ENCODE results near the gene SLC1A2.
"Not testable (repeated sequence)": the region's sequence is repeated elsewhere in the genome, so short reads cannot be mapped to it uniquely, and the experiment has no call there.

The SLC1A2 gene

GRCh38 chr11:35233518-35233917 is 185.8 kb downstream of the SLC1A2 start:
- no peak for TF ChIP-seq CTCF (IDR thresholded peaks at IDR 0.05; ENCODE audit: low read depth, low read length, missing control alignments)
- no peak for DNase-seq (ENCODE audit: low read depth)
- H3K4me3 ChIP-seq (ENCODE audit: low read depth, low read length), result no peak overlapping the region
- in situ Hi-C loops (cut with HindIII; ENCODE audit: low sequenced_read_pairs), result no loop called here

GRCh38 chr11:35232891-35233330 is 186.4 kb downstream of the SLC1A2 start:
- no peak overlapping the region for H3K4me3 ChIP-seq (ENCODE audit: low read depth, low read length)
- DNase-seq (ENCODE audit: low read depth), result no peak
- no peak for TF ChIP-seq CTCF (IDR thresholded peaks at IDR 0.05; ENCODE audit: low read depth, low read length, missing control alignments)
- in situ Hi-C loops (cut with HindIII; ENCODE audit: low sequenced_read_pairs), result no loop called here

DNA sequence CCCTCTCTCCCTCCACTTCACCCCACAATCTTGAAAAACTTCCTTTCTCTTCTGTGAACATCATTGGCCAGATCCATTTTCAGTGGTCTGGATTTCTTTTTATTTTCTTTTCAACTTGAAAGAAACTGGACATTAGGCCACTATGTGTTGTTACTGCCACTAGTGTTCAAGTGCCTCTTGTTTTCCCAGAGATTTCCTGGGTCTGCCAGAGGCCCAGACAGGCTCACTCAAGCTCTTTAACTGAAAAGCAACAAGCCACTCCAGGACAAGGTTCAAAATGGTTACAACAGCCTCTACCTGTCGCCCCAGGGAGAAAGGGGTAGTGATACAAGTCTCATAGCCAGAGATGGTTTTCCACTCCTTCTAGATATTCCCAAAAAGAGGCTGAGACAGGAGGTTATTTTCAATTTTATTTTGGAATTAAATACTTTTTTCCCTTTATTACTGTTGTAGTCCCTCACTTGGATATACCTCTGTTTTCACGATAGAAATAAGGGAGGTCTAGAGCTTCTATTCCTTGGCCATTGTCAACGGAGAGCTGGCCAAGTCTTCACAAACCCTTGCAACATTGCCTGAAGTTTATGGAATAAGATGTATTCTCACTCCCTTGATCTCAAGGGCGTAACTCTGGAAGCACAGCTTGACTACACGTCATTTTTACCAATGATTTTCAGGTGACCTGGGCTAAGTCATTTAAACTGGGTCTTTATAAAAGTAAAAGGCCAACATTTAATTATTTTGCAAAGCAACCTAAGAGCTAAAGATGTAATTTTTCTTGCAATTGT is 188.1 kb downstream of the SLC1A2 start:
- no peak overlapping the region for H3K4me3 ChIP-seq (ENCODE audit: low read depth, low read length)
- in situ Hi-C loops (cut with HindIII; ENCODE audit: low sequenced_read_pairs), result no loop called here
- DNase-seq (ENCODE audit: low read depth), result no peak
- no peak for TF ChIP-seq CTCF (IDR thresholded peaks at IDR 0.05; ENCODE audit: low read depth, low read length, missing control alignments)

DNA sequence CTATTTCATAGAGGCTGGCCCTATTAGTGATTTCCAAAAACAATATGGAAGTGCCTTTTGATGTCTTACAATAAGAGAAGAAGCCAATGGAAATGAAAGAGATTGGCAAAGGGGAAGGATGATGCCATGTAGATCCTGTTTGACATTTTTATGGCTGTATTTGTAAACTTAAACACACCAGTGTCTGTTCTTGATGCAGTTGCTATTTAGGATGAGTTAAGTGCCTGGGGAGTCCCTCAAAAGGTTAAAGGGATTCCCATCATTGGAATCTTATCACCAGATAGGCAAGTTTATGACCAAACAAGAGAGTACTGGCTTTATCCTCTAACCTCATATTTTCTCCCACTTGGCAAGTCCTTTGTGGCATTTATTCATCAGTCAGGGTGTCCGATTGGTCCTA is 189.0 kb downstream of the SLC1A2 start:
- DNase-seq (ENCODE audit: low read depth), result no peak
- in situ Hi-C loops (cut with HindIII; ENCODE audit: low sequenced_read_pairs), result no loop called here
- no peak for TF ChIP-seq CTCF (IDR thresholded peaks at IDR 0.05; ENCODE audit: low read depth, low read length, missing control alignments)
- no peak overlapping the region for H3K4me3 ChIP-seq (ENCODE audit: low read depth, low read length)

DNA sequence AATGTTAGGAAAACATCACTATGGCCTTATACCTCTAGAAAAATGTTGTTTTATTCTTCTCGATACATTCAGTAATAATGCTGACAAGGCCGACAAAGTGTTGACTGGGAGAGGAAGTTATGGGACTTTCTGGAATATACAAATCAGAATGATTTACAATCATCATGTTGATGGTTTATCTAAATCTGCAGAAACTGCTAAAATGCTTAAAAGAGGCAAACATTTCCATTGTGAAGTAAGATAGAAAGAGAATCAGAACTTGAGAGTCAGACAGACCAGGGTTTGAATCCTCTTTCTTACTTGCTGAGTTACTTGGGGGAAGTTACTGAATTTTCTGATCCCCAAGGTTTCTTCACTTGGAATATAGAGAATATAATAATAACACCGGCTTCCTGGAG is 191.0 kb downstream of the SLC1A2 start:
- in situ Hi-C loops (cut with HindIII; ENCODE audit: low sequenced_read_pairs), result no loop called here
- H3K4me3 ChIP-seq (ENCODE audit: low read depth, low read length), result no peak overlapping the region
- DNase-seq (ENCODE audit: low read depth), result no peak
- no peak for TF ChIP-seq CTCF (IDR thresholded peaks at IDR 0.05; ENCODE audit: low read depth, low read length, missing control alignments)

DNA sequence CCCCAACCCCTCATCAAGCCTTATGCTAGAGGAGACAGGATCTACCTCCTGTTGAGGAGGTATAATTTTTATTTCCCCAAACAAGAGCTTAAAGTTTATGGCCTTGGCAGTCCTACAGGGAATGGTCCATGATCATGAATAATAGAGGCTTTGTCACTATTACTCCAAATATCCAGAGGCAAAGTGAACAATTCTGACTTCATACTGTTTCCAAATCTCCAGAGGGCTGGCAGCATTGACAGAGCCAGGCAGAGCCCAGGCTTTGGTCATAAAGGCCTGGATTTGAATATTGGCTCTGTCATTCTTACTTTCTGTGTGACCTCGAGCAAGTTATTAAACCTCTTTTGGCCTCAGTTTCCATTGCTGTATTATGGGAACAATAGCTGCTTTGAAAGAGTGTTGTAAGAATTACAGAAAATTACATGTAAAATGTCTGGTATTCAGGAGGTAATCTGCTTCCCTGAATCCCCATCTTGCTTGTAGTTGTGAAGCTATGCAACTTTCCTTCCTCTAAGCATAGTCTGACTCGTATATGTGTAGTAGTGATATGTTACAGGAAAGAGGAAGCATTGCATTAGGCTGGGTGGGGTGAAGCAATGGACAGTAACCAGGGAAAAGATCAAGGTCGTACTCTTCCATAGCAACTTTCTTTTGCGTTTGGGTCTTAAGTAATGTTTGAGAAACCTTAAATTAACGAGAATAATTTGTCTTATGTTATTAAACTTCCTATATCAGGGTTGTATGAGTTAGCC is 191.6 kb downstream of the SLC1A2 start:
- in situ Hi-C loops (cut with HindIII; ENCODE audit: low sequenced_read_pairs), result no loop called here
- TF ChIP-seq CTCF (IDR thresholded peaks at IDR 0.05; ENCODE audit: low read depth, low read length, missing control alignments), result no peak

GRCh38 chr11:35226756-35227155 is 192.6 kb downstream of the SLC1A2 start:
- H3K4me3 ChIP-seq (ENCODE audit: low read depth, low read length); DNase-seq (ENCODE audit: low read depth); in situ Hi-C loops (cut with HindIII; ENCODE audit: low sequenced_read_pairs): not testable (repeated sequence)

More for the DNA sequence above, 191.6 kb downstream of the SLC1A2 start:
- no peak for DNase-seq (ENCODE audit: low read depth)
- no peak overlapping the region for H3K4me3 ChIP-seq (ENCODE audit: low read depth, low read length)

Data from astrocyte of the cerebellum (primary cell).